SK-N-SH treated with all-trans-retinoic acid at 6 μM for 48 hours (cell line): ENCODE results near the gene OPRL1.

Experiments
- ATAC-seq: fragments of 200-7000 bp; cut with Tn5 transposase; 3 replicates; pipeline ENCODE4 v1.9.1; 2020; ENCODE audit warnings: mild to moderate bottlenecking, moderate library complexity
- ARNTL ChIP-seq: fragments of 450-650 bp; formaldehyde crosslinking; IDR thresholded peaks from 2 replicates; pipeline ENCODE4 v1.5.0; 2020; ENCODE audit warnings: low read depth, mild to moderate bottlenecking, moderate library complexity, borderline replicate concordance
- BACH2 ChIP-seq: fragments of 250-450 bp; sonication (Bioruptor Pico); IDR thresholded peaks from 2 replicates; pipeline ENCODE4 v1.9.0; 2021; ENCODE audit warnings: mild to moderate bottlenecking, borderline replicate concordance
- CREB5 ChIP-seq: fragments of 250-450 bp; sonication (Bioruptor Pico); IDR thresholded peaks from 2 replicates; pipeline ENCODE4 v1.5.1; 2020; ENCODE audit warnings: low read depth, mild to moderate bottlenecking, moderate library complexity
- CSDC2 ChIP-seq: fragments of 250-450 bp; sonication (Bioruptor Pico); IDR thresholded peaks from 2 replicates; pipeline ENCODE4 v1.5.0; 2020; ENCODE audit warnings: mild to moderate bottlenecking, moderate library complexity
- ESRRG ChIP-seq: fragments of 250-450 bp; sonication (Bioruptor Pico); IDR thresholded peaks from 2 replicates; pipeline ENCODE4 v1.6.1; 2021; ENCODE audit warnings: mild to moderate bottlenecking
- ISL1 ChIP-seq: fragments of 250-450 bp; sonication (Bioruptor Pico); IDR thresholded peaks from 2 replicates; pipeline ENCODE4 v2.1.2; 2022; ENCODE audit warnings: mild to moderate bottlenecking, moderate library complexity
- OSR1 ChIP-seq: fragments of 250-450 bp; sonication (Bioruptor Pico); IDR thresholded peaks from 2 replicates; pipeline ENCODE4 v1.8.0; 2022; ENCODE audit warnings: moderate library complexity, mild to moderate bottlenecking, inconsistent platforms
- POU6F1 ChIP-seq: fragments of 250-450 bp; sonication (Bioruptor Pico); IDR thresholded peaks from 2 replicates; pipeline ENCODE4 v1.8.0; 2021; ENCODE audit warnings: low read depth, mild to moderate bottlenecking, moderate library complexity, borderline replicate concordance
- PPARA ChIP-seq: fragments of 250-450 bp; sonication (Bioruptor Pico); IDR thresholded peaks from 2 replicates; pipeline ENCODE4 v1.5.0; 2020; ENCODE audit warnings: mild to moderate bottlenecking, borderline replicate concordance
- RARB ChIP-seq: fragments of 250-450 bp; sonication (Bioruptor Pico); IDR thresholded peaks from 2 replicates; pipeline ENCODE4 v1.8.0; 2021; ENCODE audit warnings: mild to moderate bottlenecking, moderate library complexity
- SNAI2 ChIP-seq: fragments of 250-450 bp; sonication (Bioruptor Pico); IDR thresholded peaks from 2 replicates; pipeline ENCODE4 v1.5.0; 2020; ENCODE audit warnings: mild to moderate bottlenecking, moderate library complexity
- TCF4 ChIP-seq: fragments of 250-450 bp; sonication (Bioruptor Pico); IDR thresholded peaks from 2 replicates; pipeline ENCODE4 v1.8.0; 2021; ENCODE audit warnings: mild to moderate bottlenecking, moderate library complexity, borderline replicate concordance
- TOX ChIP-seq: fragments of 250-450 bp; sonication (Bioruptor Pico); IDR thresholded peaks from 2 replicates; pipeline ENCODE4 v1.8.0; 2021; ENCODE audit warnings: mild to moderate bottlenecking, moderate library complexity, borderline replicate concordance
- ZC3H10 ChIP-seq: fragments of 250-450 bp; sonication (Bioruptor Pico); IDR thresholded peaks from 2 replicates; pipeline ENCODE4 v1.5.1; 2021; ENCODE audit warnings: mild to moderate bottlenecking, moderate library complexity
- ZFP3 ChIP-seq: fragments of 250-450 bp; sonication (Bioruptor Pico); IDR thresholded peaks from 2 replicates; pipeline ENCODE4 v1.5.0; 2020; ENCODE audit warnings: mild to moderate bottlenecking, moderate library complexity
- ZFP30 ChIP-seq: fragments of 450-650 bp; formaldehyde crosslinking; IDR thresholded peaks from 2 replicates; pipeline ENCODE4 v1.5.0; 2022; ENCODE audit warnings: mild to moderate bottlenecking, moderate library complexity
- ZNF565 ChIP-seq: fragments of 450-650 bp; formaldehyde crosslinking; conservative IDR thresholded peaks from 2 replicates; pipeline ENCODE4 v1.5.0; 2020; ENCODE audit warnings: low read depth, mild to moderate bottlenecking, moderate library complexity
- ZNF70 ChIP-seq: fragments of 450-650 bp; formaldehyde crosslinking; IDR thresholded peaks from 2 replicates; pipeline ENCODE4 v1.5.0; 2020; ENCODE audit warnings: mild to moderate bottlenecking, moderate library complexity
- ZNF8 ChIP-seq: fragments of 450-650 bp; formaldehyde crosslinking; IDR thresholded peaks from 2 replicates; pipeline ENCODE4 v1.5.0; 2020; ENCODE audit warnings: mild to moderate bottlenecking, moderate library complexity
- TF ChIP-seq, protein P1 (sequence below): fragments of 250-450 bp; sonication (Bioruptor Pico); IDR thresholded peaks from 2 replicates; pipeline ENCODE4 v1.5.1; 2021; ENCODE audit warnings: mild to moderate bottlenecking, moderate library complexity

OPRL1 gene

GRCh38 chr20:64036346-64037198 is 43.3 kb upstream of the OPRL1 start:
- TF ChIP-seq OSR1 (no peak), ZNF70 (CRISPR knock-in tag) (no peak), ESRRG (CRISPR knock-in tag) (no peak), SNAI2 (CRISPR knock-in tag) (no peak), BACH2 (no peak), PPARA (CRISPR knock-in tag) (no peak), RARB (CRISPR knock-in tag) (no peak), ARNTL (CRISPR knock-in tag) (no peak), CSDC2 (CRISPR knock-in tag) (no peak), TCF4 (CRISPR knock-in tag) (no peak), ZC3H10 (CRISPR knock-in tag) (no peak), POU6F1 (no peak), ZFP3 (CRISPR knock-in tag) (no peak), ZNF565 (no peak), CREB5 (CRISPR knock-in tag) (no peak)
- TF ChIP-seq, protein P1, sequence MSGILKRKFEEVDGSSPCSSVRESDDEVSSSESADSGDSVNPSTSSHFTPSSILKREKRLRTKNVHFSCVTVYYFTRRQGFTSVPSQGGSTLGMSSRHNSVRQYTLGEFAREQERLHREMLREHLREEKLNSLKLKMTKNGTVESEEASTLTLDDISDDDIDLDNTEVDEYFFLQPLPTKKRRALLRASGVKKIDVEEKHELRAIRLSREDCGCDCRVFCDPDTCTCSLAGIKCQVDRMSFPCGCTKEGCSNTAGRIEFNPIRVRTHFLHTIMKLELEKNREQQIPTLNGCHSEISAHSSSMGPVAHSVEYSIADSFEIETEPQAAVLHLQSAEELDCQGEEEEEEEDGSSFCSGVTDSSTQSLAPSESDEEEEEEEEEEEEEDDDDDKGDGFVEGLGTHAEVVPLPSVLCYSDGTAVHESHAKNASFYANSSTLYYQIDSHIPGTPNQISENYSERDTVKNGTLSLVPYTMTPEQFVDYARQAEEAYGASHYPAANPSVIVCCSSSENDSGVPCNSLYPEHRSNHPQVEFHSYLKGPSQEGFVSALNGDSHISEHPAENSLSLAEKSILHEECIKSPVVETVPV (CRISPR knock-in tag), result no peak
- no peak for ATAC-seq

DNA sequence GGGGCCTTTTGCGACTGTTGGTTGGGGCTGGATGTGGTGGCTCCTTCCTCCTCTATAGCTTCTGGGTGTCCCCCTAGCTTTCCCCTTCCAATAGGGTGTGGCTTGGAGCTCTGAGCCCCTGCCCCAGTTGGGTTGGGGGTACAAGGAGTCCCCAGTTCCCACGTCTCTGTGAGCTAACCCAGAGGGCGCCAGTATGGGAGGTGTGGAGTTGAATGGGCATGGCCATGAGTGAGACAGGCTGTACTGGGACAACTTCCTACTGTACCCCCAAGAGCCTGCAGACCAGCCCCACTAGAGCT is 42.7 kb upstream of the OPRL1 start:
- TF ChIP-seq ZC3H10 (CRISPR knock-in tag), result no peak
- TF ChIP-seq TOX (CRISPR knock-in tag), result no peak
- no peak for TF ChIP-seq RARB (CRISPR knock-in tag)
- ATAC-seq, result no peak

GRCh38 chr20:64037498-64038213 is 42.2 kb upstream of the OPRL1 start:
- TF ChIP-seq ZNF8 (CRISPR knock-in tag) (no peak), ARNTL (CRISPR knock-in tag) (no peak), ZNF565 (no peak), POU6F1 (no peak), OSR1 (no peak), TCF4 (CRISPR knock-in tag) (no peak), PPARA (CRISPR knock-in tag) (no peak), RARB (CRISPR knock-in tag) (no peak)
- ATAC-seq, result no peak

DNA sequence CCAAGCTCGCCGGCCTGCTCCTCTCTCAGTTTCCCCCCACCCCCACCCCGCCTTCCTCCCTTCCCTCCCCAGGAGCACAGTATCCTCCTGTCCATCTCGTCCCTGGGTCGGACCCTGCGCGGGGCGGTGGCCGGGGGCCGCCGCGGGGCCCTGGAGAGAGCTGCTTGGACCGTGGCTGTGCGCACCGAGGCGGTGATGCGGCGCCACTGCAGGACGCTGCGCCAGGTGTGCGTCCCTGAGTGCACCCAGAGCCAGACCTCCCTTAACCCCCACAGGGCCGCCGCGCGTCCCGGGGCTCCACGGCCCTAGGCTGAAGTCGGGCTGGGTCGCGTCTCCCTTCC is 41.7 kb upstream of the OPRL1 start:
- peak; percentile 4; the same call in 2 of the 3 replicates for ATAC-seq
- TF ChIP-seq ZNF565 (no peak), ESRRG (CRISPR knock-in tag) (no peak), ZC3H10 (CRISPR knock-in tag) (no peak), ZFP30 (CRISPR knock-in tag) (no peak), TCF4 (CRISPR knock-in tag) (no peak), OSR1 (no peak), ZNF70 (CRISPR knock-in tag) (no peak), CREB5 (CRISPR knock-in tag) (no peak), ZFP3 (CRISPR knock-in tag) (no peak), ISL1 (no peak), SNAI2 (CRISPR knock-in tag) (no peak)
